ENCODE measurements around the gene INCA1.

GRCh38 chr17:4945176-4945943 is 52.0 kb downstream of the INCA1 start:
- TF ChIP-seq CTCF (IDR thresholded peaks at IDR 0.05) (no peak), POLR2A (IDR thresholded peaks at IDR 0.05) (no peak)
